GM12801 (cell line): Measurements from ENCODE around the gene GAS7.

Experiments used
- TF ChIP-seq, protein P1 (sequence below): IDR thresholded peaks from one replicate; pipeline ENCODE4 v1.5.1; 2011; ENCODE audit warnings: control low read depth; ENCODE audit not compliant: insufficient read length; ENCODE audit errors: extremely low read depth

GAS7 gene

DNA sequence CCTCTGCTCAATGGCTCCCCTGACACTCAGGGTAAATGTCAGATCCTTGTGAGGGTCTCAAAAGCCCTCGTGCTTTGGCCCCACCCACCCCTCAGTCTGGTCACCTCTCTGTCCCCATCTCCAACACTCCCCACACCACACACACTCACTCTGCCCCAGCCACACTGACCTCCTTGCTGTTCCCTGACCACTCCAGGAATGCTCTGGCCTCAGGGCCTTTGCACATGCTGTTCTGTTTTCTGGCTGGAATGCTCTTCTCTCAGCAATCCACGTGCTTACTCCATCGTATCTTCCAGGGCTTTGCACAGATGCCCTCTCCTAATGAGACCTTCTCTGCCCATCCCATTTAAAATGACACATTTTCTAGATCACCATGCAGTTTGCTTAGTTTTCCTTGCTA lies 28.2 kb downstream of the GAS7 start:
- TF ChIP-seq, protein P1, sequence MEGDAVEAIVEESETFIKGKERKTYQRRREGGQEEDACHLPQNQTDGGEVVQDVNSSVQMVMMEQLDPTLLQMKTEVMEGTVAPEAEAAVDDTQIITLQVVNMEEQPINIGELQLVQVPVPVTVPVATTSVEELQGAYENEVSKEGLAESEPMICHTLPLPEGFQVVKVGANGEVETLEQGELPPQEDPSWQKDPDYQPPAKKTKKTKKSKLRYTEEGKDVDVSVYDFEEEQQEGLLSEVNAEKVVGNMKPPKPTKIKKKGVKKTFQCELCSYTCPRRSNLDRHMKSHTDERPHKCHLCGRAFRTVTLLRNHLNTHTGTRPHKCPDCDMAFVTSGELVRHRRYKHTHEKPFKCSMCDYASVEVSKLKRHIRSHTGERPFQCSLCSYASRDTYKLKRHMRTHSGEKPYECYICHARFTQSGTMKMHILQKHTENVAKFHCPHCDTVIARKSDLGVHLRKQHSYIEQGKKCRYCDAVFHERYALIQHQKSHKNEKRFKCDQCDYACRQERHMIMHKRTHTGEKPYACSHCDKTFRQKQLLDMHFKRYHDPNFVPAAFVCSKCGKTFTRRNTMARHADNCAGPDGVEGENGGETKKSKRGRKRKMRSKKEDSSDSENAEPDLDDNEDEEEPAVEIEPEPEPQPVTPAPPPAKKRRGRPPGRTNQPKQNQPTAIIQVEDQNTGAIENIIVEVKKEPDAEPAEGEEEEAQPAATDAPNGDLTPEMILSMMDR, result no peak

DNA sequence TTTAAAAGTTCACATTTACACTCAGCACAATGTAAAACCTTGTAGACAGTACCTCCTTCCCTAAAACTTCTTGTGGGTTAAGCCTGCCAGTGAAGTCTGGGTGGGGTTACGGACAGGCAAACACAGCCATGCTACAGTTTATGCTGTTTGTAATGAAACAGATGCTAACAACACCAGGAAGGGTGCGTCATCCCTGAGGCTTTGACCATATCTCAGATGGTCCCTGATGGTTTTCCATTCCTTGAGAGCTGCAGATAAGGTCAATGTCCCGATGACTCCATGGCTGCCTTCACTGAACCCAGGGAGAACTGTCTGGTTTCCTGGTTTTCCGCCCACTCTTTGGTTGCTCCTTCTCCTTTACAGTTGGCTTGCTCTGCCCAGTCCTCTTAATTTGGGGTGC lies 29.1 kb downstream of the GAS7 start:
- TF ChIP-seq, protein P1, result no peak

DNA sequence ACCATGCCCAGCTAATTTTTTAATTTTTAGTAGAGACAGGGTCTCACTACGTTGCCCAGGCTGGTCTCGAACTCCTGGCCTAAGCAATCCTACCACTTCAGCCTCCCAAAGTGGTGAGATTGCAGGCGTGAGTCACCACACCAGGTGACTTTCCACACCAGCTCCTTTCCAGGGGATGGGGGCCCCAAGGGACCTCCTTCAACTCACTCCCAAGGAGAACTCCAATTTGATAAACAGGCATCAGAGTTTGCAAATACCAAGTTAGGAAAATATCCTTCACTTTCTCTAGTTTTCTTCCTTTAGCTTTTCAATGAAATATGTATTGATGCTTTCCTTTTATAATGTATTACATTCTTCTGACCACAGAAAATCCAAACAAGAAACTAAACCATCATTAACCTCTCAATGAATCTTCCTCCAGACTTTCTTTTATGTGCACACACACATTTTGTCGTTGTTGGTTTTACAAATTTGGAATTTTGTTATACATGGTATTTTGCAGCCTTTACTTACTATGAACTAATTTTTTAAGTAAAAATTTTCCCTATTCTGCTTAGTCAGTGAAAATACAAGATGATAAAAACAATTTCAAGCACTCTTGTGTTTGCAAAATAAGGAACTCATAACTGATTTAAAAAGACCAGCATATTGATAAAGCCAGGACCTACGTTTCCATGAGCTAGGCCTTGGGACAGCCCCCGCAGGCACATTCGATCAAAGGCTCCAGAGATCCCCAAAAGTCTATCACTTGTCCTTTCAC lies 32.0 kb downstream of the GAS7 start:
- TF ChIP-seq, protein P1, result no peak

DNA sequence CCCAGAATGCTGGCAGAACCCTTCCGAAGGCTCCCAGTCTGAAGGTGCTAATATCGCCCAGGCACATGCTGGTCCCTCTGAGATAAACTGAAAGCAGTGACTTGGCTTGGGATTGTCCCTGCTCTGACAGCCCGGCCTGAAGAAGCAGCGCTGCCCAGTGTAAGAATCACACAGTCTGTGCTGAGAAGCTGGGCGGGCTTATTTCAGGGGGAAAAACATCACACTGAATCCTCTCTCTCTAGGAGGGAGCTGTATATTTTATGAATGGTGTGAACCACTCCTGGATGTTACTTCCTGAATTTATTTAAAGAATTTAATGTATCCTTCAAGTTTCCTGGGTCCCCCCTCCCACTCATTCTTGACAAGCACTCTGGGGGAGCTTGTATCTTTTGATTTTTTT lies 36.3 kb downstream of the GAS7 start:
- TF ChIP-seq, protein P1, result no peak

DNA sequence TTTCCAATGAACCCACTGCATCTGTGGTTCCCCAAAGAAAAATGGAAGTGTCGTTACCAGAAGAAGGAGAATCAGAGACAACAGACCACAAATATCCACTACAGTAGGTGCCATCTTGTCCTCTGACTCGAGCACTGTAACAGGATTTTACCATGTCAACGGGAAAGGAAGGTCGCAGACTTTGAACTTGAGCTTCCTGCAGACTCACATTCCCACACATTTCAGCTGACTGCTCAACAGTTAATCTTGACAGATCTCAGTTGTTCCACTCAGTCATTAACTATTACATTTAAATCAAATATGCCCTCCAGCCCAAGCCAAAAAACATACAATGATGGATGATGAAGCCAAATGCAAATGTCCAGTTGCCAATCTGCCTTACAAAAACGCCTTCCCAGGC lies 37.0 kb downstream of the GAS7 start:
- TF ChIP-seq, protein P1, result no peak

DNA sequence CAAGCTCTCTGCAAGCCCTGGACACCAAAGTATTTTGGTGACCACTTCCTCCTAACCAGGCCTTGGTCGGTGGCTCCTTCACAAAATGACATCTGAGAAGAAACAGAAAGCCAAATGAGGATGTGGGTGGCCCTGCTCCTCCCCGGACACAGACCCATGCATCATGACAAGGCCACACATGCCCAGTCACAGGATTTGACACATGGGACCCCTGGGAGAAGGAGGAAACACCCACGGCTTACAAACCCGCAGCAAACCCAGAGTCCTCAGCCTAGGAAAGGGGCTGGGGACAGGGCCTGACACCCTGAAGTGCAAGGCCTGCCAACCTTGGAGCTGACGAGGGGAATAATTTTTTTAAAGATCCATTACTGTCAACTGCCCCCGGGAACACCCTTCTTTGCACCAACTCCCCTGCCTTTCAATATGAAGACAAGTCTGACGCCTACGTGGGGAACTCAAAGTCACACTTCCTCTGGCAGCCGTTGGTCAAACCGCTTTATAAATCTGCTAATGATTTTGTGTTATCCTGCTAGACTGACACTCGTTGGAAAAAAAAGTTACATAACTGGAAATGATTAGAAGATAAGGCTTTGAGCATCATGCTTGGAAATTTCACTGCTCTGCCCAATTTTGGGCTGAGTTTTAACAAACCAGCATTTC lies 41.3 kb downstream of the GAS7 start:
- TF ChIP-seq, protein P1, result no peak

DNA sequence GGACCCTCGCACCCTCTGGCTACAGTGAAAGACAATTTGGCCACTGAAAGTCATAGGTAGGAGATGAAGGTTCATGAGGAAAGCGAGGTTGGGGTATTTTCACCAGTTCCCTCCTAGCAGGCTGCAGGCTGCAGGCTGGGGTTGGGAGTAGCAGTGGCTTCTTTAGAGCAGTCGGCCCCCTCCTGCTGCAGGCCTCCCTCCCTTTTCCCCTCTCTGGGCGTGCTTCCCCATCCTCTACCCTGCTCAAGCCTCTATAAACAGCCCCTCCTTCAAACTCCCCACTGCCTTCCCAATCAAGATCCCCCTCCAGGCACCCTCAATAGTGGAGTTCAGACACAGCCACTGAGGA lies 41.8 kb downstream of the GAS7 start:
- TF ChIP-seq, protein P1, result no peak
